Subcutaneous adipose tissue (tissue), 4 donors: ENCODE results near the gene ELAVL2. TPM values are rescaled to one million over a fixed set of nuclear protein-coding genes. Genes with fewer than 3 reads are reported as not detected.

Source experiments
- total RNA-seq, 4 donors: library from RNA; depleted of rRNA; stranded (reverse); fragments of >200 nt; gene quantifications; one replicate each; pipeline ENCODE4 v1.1.0, GENCODE V29; 2016
- TF ChIP-seq, protein P1 (sequence below): fragments of 450-650 bp; IDR thresholded peaks from one replicate; pipeline ENCODE4 v1.5.1; 2016; ENCODE audit warnings: low read depth, mild to moderate bottlenecking, control low read depth, antibody characterized with exemption, moderate library complexity

ELAVL2 gene
- total RNA-seq = under 1 TPM in 1 of 4 donors, not detected in 3; 0.44 TPM

DNA sequence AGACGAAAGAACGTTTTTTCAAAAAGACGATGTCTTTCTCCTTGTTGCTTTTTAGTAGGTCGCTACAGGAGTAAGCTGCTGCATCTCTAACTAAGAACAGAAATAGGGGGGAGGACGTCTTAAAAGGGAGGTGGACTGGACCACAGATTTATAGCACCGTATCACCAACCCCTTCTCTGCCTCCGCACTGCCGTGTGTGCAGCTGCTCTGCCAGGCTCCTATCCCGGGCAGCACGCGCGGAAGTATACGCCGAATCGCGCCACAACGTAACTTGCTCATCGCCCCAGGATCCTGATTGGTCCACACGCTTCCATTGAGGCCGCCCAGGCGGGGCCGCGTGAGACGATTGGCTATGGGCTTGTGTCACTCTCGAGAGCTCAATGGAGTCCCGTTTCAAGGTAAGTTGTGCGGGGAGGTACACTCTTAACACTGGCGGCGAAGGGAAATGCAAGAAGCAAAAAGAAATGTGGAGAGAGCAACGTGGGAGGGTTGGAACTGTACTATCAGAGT is at the start of gene ELAVL2:
ELAVL2 (minus strand) TSS at position 121 of the 510 bp plus-strand sequence. CDS start 64,006 bp downstream, outside the sequence.
- TF ChIP-seq, protein P1, sequence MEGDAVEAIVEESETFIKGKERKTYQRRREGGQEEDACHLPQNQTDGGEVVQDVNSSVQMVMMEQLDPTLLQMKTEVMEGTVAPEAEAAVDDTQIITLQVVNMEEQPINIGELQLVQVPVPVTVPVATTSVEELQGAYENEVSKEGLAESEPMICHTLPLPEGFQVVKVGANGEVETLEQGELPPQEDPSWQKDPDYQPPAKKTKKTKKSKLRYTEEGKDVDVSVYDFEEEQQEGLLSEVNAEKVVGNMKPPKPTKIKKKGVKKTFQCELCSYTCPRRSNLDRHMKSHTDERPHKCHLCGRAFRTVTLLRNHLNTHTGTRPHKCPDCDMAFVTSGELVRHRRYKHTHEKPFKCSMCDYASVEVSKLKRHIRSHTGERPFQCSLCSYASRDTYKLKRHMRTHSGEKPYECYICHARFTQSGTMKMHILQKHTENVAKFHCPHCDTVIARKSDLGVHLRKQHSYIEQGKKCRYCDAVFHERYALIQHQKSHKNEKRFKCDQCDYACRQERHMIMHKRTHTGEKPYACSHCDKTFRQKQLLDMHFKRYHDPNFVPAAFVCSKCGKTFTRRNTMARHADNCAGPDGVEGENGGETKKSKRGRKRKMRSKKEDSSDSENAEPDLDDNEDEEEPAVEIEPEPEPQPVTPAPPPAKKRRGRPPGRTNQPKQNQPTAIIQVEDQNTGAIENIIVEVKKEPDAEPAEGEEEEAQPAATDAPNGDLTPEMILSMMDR = no peak

DNA sequence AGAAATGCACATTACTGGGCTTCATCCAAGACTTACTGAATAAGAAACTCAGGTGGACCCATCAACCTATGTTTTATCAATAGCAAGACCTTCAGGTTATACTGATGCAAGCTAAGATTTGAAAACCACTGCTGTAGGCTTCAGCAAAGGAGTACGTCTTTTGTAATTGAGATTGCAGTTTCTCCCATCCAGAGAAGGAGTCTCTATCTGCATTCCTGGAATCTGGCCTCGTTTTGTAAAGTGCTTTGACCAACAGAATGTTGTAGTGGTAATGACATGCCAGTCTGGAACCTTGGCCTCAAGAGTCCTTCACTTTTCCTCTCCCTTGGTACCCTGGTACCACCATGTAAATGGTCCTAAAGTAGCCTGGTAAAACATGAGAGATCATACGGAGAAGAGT is 32.2 kb upstream of the ELAVL2 start:
- TF ChIP-seq, protein P1 = no peak

DNA sequence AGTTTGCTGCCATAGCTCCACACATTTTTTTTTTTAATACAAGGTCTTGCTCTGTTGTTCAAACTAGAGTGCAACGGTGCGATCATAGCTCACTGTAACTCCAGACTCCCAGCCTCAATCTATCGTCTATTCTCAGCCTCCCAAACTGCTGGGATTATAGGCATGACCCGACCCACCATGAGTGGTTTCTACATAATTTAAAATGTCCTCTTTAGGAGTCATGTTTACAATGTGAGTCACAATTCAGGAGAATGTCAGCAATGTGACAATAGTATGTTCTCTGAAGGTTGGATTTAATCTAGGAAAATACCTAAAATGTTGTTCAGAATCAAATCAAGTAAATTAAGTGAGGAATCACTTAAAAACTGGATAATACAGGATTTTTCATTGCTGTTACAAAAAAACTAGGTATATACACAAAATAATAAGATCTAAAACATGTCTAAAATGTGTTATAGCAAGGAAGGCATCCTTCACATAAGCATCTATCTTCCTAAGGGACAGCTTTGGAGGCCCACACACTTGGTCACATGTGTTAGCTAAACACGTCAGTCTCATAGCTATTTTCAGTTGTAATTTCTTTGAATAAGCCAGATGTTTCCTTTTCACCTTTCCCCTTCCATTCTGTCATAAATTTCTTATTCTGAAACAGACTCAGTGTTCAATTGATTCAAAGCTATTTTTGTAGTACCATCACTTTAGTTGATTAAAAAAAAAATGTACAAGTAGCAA is 30.0 kb upstream of the ELAVL2 start:
- TF ChIP-seq, protein P1 = no peak

DNA sequence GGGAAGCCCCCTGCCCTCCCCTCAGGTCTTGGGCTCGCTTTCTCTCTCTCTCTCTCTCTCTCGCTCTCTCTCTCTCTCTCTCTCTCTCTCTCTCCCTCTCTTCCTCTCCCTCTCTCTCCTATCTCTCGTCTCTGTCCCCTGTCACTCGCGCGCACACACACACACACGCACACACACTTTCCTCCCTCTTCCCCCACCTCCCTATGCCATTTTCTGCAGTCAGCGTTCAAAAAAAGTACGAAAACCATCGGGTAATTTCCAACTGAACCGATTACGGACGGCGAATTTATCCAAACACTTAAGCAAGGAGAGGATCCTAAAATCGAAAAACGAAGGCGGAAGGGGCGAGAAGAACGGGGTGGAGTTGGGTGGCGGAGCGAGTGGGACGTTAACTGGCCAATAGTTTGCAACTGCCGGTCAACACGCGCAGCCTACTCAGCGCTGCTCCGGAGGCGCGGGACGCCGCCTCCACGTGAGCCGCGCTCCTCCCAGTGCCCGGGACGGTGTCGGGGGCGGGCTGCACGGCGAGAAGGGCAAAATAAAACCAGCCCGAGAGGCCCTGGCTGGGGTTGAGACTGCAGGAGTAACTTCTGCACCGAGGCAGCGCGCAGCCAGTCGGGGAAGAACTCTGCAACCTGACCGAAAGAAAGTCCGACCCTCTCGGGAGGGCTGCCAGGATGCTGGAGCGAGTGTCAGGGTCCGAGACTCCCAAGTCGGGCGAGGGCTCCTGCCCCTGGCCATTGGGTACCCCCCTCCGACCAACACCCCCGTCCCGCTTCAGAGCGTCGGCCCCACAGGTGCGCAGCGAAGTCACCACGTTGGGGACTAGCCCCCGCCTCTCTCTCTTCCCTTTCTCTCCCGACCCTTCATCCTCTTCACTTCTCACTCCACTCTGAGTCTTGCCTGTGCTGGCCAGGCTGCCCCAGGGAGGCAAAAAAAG is 24.9 kb upstream of the ELAVL2 start:
- TF ChIP-seq, protein P1 = no peak

DNA sequence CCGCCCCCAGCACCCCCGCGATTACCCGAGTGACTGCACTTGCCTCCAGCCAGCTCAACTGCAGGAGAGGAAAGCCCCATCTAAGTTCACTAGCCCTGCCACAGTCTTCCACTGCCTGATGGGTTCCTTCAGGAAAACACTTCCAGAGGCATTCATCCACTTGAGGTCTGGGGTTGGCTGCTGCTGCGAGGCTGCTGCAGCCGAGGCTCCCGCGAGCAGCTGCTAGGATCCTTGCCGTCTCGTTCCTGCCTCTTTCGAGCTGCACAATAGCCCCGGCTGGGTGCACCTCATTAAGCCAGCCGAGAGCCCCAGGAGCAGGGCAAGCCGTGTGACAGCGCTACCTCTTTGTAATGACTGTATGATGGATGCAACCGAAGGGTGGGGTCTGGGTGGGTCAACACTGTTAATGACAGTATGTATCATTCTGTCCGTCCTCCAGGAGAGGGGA is 24.2 kb upstream of the ELAVL2 start:
- TF ChIP-seq, protein P1 = no peak

DNA sequence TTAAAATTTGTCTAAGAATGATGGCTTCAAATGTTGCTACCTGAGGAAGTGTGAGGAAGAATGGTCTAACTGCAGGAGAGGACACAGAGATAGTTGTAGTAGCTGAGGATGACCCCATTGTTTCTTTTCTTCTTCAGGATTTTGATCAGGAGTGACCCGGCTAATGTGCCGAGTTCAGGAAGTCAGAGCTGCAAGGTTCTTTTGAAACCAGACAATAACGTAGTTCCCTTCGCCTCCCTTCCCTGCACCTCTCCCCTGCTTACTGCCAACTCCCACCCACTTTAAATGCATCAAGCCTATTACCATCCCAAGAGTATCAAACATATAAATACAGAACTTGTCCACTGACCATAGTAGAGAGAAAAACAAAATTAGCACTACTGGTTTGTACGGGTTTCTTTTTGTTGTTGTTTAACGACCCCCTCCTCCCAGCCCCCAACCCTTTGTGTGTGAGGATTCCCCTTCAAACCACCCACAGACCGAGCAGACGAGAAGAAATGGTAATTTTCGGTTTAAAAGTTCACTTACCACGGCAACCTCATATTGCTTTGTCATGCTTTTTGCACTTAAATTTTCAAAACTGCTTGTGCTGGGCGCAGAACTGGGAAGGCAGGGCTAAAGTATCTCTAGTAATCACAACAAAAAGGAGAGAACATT is 23.5 kb upstream of the ELAVL2 start:
- TF ChIP-seq, protein P1 = no peak
